GM23248 (cell line): ENCODE results near the gene NFYB. TPM values are rescaled to one million over a fixed set of nuclear protein-coding genes. Genes with fewer than 3 reads are reported as not detected.

ENCODE experiments used
- DNase-seq: peaks from one replicate; pipeline ENCODE4 v3.0.0-alpha.2; 2015
- H2AFZ ChIP-seq: fragments of 200-600 bp; sonication (generic); 2 replicates; pipeline ENCODE4 v1.6.1; 2016; ENCODE audit warnings: antibody characterized with exemption
- H3F3A ChIP-seq: fragments of 200-600 bp; sonication (generic); 2 replicates; pipeline ENCODE4 v1.6.1; 2016; ENCODE audit warnings: mild to moderate bottlenecking, antibody characterized with exemption, mixed run types; ENCODE audit not compliant: insufficient read depth
- H3K27ac ChIP-seq: fragments of 200-600 bp; sonication (generic); 2 replicates; pipeline ENCODE4 v1.5.1; 2016; ENCODE audit warnings: mild to moderate bottlenecking
- H3K27me3 ChIP-seq: fragments of 200-600 bp; sonication (generic); replicated peaks from 2 replicates; pipeline ENCODE4 v1.6.1; 2016; ENCODE audit warnings: mild to moderate bottlenecking; ENCODE audit not compliant: insufficient read depth
- H3K36me3 ChIP-seq: fragments of 200-600 bp; sonication (generic); 2 replicates; pipeline ENCODE4 v1.6.1; 2016; ENCODE audit warnings: low read depth, mild to moderate bottlenecking
- H3K4me1 ChIP-seq: fragments of 200-600 bp; sonication (generic); 2 replicates; pipeline ENCODE4 v1.6.1; 2016; ENCODE audit warnings: mild to moderate bottlenecking; ENCODE audit not compliant: insufficient read depth
- H3K4me2 ChIP-seq: fragments of 200-600 bp; sonication (generic); one replicate; pipeline ENCODE4 v1.6.1; 2016; ENCODE audit warnings: mild to moderate bottlenecking; ENCODE audit not compliant: unreplicated experiment
- H3K4me3 ChIP-seq: fragments of 200-600 bp; sonication (generic); 2 replicates; pipeline ENCODE4 v1.5.1; 2016; ENCODE audit warnings: mild to moderate bottlenecking
- H3K79me2 ChIP-seq: fragments of 200-600 bp; sonication (generic); 2 replicates; pipeline ENCODE4 v1.6.1; 2016; ENCODE audit warnings: mild to moderate bottlenecking; ENCODE audit not compliant: insufficient read depth
- H3K9ac ChIP-seq: fragments of 200-600 bp; sonication (generic); 2 replicates; pipeline ENCODE4 v1.6.1; 2016; ENCODE audit warnings: mild to moderate bottlenecking
- H3K9me2 ChIP-seq: fragments of 200-600 bp; sonication (generic); 2 replicates; pipeline ENCODE4 v1.6.1; 2016; ENCODE audit warnings: mixed run types, mild to moderate bottlenecking, moderate library complexity; ENCODE audit not compliant: insufficient read depth
- H3K9me3 ChIP-seq: fragments of 200-600 bp; sonication (generic); one replicate; pipeline ENCODE4 v1.6.1; 2017; ENCODE audit warnings: low read depth
- H4K20me1 ChIP-seq: fragments of 200-600 bp; sonication (generic); 2 replicates; pipeline ENCODE4 v1.6.0; 2016; ENCODE audit not compliant: insufficient read depth
- EZH2 ChIP-seq: fragments of 200-600 bp; sonication (generic); IDR thresholded peaks from 2 replicates; pipeline ENCODE4 v1.6.1; 2018; ENCODE audit warnings: antibody characterized with exemption, mild to moderate bottlenecking; ENCODE audit not compliant: insufficient read depth, poor library complexity, severe bottlenecking
- EZH2phosphoT487 ChIP-seq: fragments of 200-600 bp; sonication (generic); IDR thresholded peaks from 2 replicates; pipeline ENCODE4 v1.6.1; 2018; ENCODE audit warnings: antibody characterized with exemption, moderate library complexity, mild to moderate bottlenecking, low read depth; ENCODE audit not compliant: insufficient read depth
- WGBS, 2 experiments: methylation state at CpG; one replicate each; pipeline ENCODE4 v1.1.6; 2015 to 2017; ENCODE audit warnings: low lambda C conversion rate in 2 of 2, low coverage in 1 of 2; ENCODE audit errors: missing lambda C conversion rate in 2 of 2; 5-methylcytosine and 5-hydroxymethylcytosine counted together
- in situ Hi-C: fragments of 300-500 bp; cut with MboI; formaldehyde crosslinking; loops from 2 replicates; pipeline ENCODE4 v1.15.0; 2020
- polyA plus RNA-seq: library from polyadenylated mRNA; unstranded; fragments of >200 nt; fragmentation: Nextera tagmentation; extraction: Ambion mirVana; gene quantifications from 2 replicates; pipeline ENCODE4 v1.2.1, GENCODE V29; 2016
- total RNA-seq: library from RNA; depleted of rRNA; stranded (reverse); fragments of >200 nt; shearing (Covaris generic); gene quantifications from 2 replicates; pipeline ENCODE4 v1.2.3, GENCODE V29; 2014

Gene NFYB
- total and polyA plus RNA-seq, 2 experiments from 2014 or later: 37.1 to 42.2 TPM

GRCh38 chr12:104109446-104110271, 28.4 kb downstream of the NFYB start:
- H3F3A ChIP-seq: peaks cover 20% of the 10 kb centered on the region
- H3K9me3 ChIP-seq: no peaks in the 10 kb centered on the region
- no peaks in the 10 kb centered on the region for H4K20me1 ChIP-seq
- H3K4me1 ChIP-seq: no peaks in the 10 kb centered on the region
- H3K4me3 ChIP-seq: no peak overlapping the region
- peaks cover 9% of the 10 kb centered on the region; the same call in 1 of the 2 replicates for H3K79me2 ChIP-seq
- no peak for DNase-seq
- no peaks in the 10 kb centered on the region for H3K27me3 ChIP-seq
- H3K9me2 ChIP-seq: no peaks in the 10 kb centered on the region
- no peak overlapping the region for H3K9ac ChIP-seq
- in situ Hi-C loops: no loop called here
- WGBS, 2 experiments: 72 to 77% methylated on average over 4 of the region's 4 CpGs
- H2AFZ ChIP-seq: no peak overlapping the region
- TF ChIP-seq EZH2phosphoT487: no peak
- no peak for TF ChIP-seq EZH2
- H3K27ac ChIP-seq: no peak overlapping the region
- no peak overlapping the region for H3K4me2 ChIP-seq
- H3K36me3 ChIP-seq: peaks cover 5% of the 10 kb centered on the region; the same call in 1 of the 2 replicates

DNA sequence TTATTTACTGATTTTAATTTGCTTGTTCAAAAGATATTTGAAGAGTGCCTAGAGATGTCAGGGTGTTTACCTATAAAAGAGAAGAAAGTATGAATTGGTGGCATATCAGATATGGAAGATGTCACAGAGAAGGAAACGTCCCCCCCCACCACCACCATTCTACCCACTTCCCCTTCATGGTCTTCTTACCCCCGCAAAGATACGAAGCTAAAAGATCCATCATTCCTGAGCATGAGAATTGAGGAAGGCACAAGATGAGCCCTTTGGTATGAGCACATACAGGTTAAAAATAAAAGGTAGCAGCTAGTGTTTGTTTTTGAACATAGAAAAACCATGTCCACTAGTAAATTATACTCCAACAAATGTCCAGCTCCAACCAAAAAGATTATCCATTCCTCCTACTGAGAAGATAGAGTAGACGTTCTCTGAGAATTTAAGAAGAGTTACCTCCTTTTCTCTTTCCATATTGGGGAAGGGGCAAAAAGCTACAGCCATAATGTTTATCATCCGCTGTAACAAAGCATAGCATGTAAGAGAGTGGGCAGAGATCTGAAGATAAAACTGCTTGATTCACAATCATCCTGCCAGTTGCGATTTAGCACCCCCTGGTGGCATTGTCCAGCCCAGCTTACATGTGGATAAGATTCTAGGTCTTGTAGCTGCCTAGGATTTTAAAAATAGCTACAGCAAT, 29.1 kb downstream of the NFYB start:
- H3K9me2 ChIP-seq: no peaks in the 10 kb centered on the region
- H3K9ac ChIP-seq: no peak overlapping the region
- H2AFZ ChIP-seq: no peak overlapping the region
- H3K9me3 ChIP-seq: no peaks in the 10 kb centered on the region
- WGBS, 2 experiments: 37 to 40% methylated on average over 6 of the region's 6 CpGs
- no peak overlapping the region for H3K27ac ChIP-seq
- no peaks in the 10 kb centered on the region for H4K20me1 ChIP-seq
- peak; percentile 83 for DNase-seq
- H3K4me2 ChIP-seq: no peak overlapping the region
- H3K36me3 ChIP-seq: 0 out of 2 replicates have a peak, but pooled peaks cover 4% of the 10 kb centered on the region
- TF ChIP-seq EZH2: no peak
- TF ChIP-seq EZH2phosphoT487: no peak
- in situ Hi-C loops: no loop called here
- H3K79me2 ChIP-seq: peaks cover 9% of the 10 kb centered on the region; the same call in 1 of the 2 replicates
- H3K4me3 ChIP-seq: no peak overlapping the region
- no peaks in the 10 kb centered on the region for H3K4me1 ChIP-seq
- H3F3A ChIP-seq: peaks cover 20% of the 10 kb centered on the region
- H3K27me3 ChIP-seq: no peaks in the 10 kb centered on the region

- no peak for TF ChIP-seq EZH2
- no peak for TF ChIP-seq EZH2phosphoT487
- H2AFZ ChIP-seq: no peak overlapping the region
- no peaks in the 10 kb centered on the region for H4K20me1 ChIP-seq
- in situ Hi-C loops: no loop called here
- no peaks in the 10 kb centered on the region for H3K9me2 ChIP-seq
- H3K4me3 ChIP-seq: no peak overlapping the region
- no peak overlapping the region for H3K4me2 ChIP-seq
- 79 to 91% methylated on average over 2 of the region's 2 CpGs for WGBS, 2 experiments
- H3K79me2 ChIP-seq: no peaks in the 10 kb centered on the region; the same call in 1 of the 2 replicates
- DNase-seq: no peak
- H3K9ac ChIP-seq: no peak overlapping the region
- no peaks in the 10 kb centered on the region for H3K4me1 ChIP-seq
- no peaks in the 10 kb centered on the region for H3K9me3 ChIP-seq
- H3F3A ChIP-seq: peaks cover 17% of the 10 kb centered on the region
- H3K36me3 ChIP-seq: peaks cover 14% of the 10 kb centered on the region
- H3K27ac ChIP-seq: no peak overlapping the region
- H3K27me3 ChIP-seq: no peaks in the 10 kb centered on the region
These were observed 31.0 kb downstream of the NFYB start for GRCh38 chr12:104106965-104107364.

DNA sequence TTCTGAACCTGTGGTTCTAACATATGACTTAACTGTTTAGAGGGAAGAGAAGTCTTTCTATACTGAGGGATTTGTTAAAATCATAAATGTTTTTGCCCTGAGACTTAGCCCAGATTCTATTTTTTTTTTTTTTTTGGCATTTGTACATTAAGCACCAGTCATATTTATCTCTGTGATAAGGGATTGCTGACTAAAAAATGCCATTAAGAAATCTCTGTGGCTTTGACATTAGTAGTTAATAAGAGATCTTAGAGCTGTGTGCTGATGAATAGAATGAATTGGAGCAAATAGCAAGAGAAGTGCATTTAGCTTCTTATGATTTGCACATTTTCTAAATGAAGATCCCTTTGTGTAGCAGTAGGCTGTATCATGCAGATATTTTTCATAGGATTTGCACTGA, 32.5 kb downstream of the NFYB start:
- Histone ChIP-seq H4K20me1 (no peaks in the 10 kb centered on the region), H3K36me3 (peaks cover 18% of the 10 kb centered on the region), H3K79me2 (no peaks in the 10 kb centered on the region; the same call in 1 of the 2 replicates), H3K4me2 (no peak overlapping the region), H3K9ac (no peak overlapping the region), H3K27me3 (no peaks in the 10 kb centered on the region), H3K27ac (no peak overlapping the region), H3F3A (peaks cover 12% of the 10 kb centered on the region), H2AFZ (no peak overlapping the region), H3K4me1 (no peaks in the 10 kb centered on the region), H3K9me2 (no peaks in the 10 kb centered on the region), H3K4me3 (no peak overlapping the region), H3K9me3 (no peaks in the 10 kb centered on the region)
- no peak for TF ChIP-seq EZH2
- TF ChIP-seq EZH2phosphoT487: no peak
- no peak for DNase-seq
- in situ Hi-C loops: no loop called here
